ENCODE measurements around the gene CCDC172.

DNA sequence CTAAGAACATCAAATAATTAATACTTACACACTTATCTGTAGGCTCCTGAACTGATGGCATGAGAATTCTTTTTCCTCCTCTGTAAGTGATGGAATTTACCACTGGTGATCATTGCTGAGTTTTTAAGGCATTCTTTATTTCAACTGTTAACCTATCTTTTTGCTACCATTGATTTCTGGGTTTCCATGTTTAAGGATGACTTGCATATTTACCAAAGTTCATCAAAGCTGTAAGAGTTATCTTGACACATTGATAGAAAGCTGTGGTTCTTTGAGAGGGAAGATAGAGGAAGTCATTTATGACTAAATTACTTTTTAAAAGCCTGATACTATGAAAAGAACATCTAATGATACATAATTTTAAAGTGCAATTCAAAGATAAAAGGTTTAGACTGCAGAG, 31.8 kb upstream of the CCDC172 start:
- TF ChIP-seq, protein P1, sequence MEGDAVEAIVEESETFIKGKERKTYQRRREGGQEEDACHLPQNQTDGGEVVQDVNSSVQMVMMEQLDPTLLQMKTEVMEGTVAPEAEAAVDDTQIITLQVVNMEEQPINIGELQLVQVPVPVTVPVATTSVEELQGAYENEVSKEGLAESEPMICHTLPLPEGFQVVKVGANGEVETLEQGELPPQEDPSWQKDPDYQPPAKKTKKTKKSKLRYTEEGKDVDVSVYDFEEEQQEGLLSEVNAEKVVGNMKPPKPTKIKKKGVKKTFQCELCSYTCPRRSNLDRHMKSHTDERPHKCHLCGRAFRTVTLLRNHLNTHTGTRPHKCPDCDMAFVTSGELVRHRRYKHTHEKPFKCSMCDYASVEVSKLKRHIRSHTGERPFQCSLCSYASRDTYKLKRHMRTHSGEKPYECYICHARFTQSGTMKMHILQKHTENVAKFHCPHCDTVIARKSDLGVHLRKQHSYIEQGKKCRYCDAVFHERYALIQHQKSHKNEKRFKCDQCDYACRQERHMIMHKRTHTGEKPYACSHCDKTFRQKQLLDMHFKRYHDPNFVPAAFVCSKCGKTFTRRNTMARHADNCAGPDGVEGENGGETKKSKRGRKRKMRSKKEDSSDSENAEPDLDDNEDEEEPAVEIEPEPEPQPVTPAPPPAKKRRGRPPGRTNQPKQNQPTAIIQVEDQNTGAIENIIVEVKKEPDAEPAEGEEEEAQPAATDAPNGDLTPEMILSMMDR (IDR thresholded peaks at IDR 0.05) = no peak
- TF ChIP-seq ZFX (IDR thresholded peaks at IDR 0.05; ENCODE audit: borderline replicate concordance) = no peak
